Astrocyte of the cerebellum (primary cell): ENCODE measurements around the gene CRTC2.
A peak's percentile ranks its signal among the peaks of the same experiment; 100 is the strongest.
"Not testable (repeated sequence)": the region's sequence is repeated elsewhere in the genome, so short reads cannot be mapped to it uniquely, and the experiment has no call there.

ENCODE experiments used
- DNase-seq: peaks from one replicate; pipeline ENCODE4 v3.0.0-alpha.2; 2011; ENCODE audit warnings: low read depth
- H3K4me3 ChIP-seq: 2 replicates; pipeline ENCODE4 v1.5.1; 2011; ENCODE audit warnings: mild to moderate bottlenecking, low read depth, low read length, moderate library complexity
- in situ Hi-C: cut with HindIII; loops from 2 replicates; pipeline ENCODE4 v1.10.0; 2017; ENCODE audit warnings: low sequenced_read_pairs
- TF ChIP-seq, protein P1 (sequence below): IDR thresholded peaks from 2 replicates; pipeline ENCODE4 v1.5.1; 2012; ENCODE audit warnings: low read length, low read depth, moderate library complexity, mild to moderate bottlenecking; ENCODE audit errors: missing control alignments

Gene CRTC2

GRCh38 chr1:153922076-153922971 is 36.1 kb downstream of the CRTC2 start:
- TF ChIP-seq, protein P1, sequence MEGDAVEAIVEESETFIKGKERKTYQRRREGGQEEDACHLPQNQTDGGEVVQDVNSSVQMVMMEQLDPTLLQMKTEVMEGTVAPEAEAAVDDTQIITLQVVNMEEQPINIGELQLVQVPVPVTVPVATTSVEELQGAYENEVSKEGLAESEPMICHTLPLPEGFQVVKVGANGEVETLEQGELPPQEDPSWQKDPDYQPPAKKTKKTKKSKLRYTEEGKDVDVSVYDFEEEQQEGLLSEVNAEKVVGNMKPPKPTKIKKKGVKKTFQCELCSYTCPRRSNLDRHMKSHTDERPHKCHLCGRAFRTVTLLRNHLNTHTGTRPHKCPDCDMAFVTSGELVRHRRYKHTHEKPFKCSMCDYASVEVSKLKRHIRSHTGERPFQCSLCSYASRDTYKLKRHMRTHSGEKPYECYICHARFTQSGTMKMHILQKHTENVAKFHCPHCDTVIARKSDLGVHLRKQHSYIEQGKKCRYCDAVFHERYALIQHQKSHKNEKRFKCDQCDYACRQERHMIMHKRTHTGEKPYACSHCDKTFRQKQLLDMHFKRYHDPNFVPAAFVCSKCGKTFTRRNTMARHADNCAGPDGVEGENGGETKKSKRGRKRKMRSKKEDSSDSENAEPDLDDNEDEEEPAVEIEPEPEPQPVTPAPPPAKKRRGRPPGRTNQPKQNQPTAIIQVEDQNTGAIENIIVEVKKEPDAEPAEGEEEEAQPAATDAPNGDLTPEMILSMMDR, result no peak
- no peak for DNase-seq
- in situ Hi-C loops, result loop anchor here (5.0 to 25.0 kb wide), 2 partner anchors 60 to 110 kb away; no protein-coding TSS in a partner anchor
- peak overlapping the region; percentile 82 for H3K4me3 ChIP-seq

- in situ Hi-C loops, result loop anchor here (5.0 to 25.0 kb wide), 2 partner anchors 61 to 109 kb away; no protein-coding TSS in a partner anchor
- TF ChIP-seq, protein P1, result no peak
- no peak for DNase-seq
Observed at GRCh38 chr1:153921803-153922075, 36.7 kb downstream of the CRTC2 start.

GRCh38 chr1:153921080-153921802 is 37.2 kb downstream of the CRTC2 start:
- no peak for DNase-seq
- in situ Hi-C loops, result loop anchor here (5.0 to 25.0 kb wide), 2 partner anchors 61 to 109 kb away; no protein-coding TSS in a partner anchor
- TF ChIP-seq, protein P1, result no peak
- peak overlapping the region; percentile 82 for H3K4me3 ChIP-seq

More at GRCh38 chr1:153921803-153922075, 36.7 kb downstream of the CRTC2 start:
- H3K4me3 ChIP-seq, result peak overlapping the region; percentile 82

GRCh38 chr1:153919876-153920852 is 38.2 kb downstream of the CRTC2 start:
- TF ChIP-seq, protein P1, result peak; percentile 44
- no peak for DNase-seq
- in situ Hi-C loops, result loop anchor here (5.0 to 25.0 kb wide), 2 partner anchors 62 to 108 kb away; no protein-coding TSS in a partner anchor
- H3K4me3 ChIP-seq, result peak overlapping the region; percentile 82

GRCh38 chr1:153916297-153916696 is 42.1 kb downstream of the CRTC2 start:
- no peak for DNase-seq
- in situ Hi-C loops, result loop anchor here (25.0 kb wide), 1 partner anchor 104 kb away; no protein-coding TSS in a partner anchor
- TF ChIP-seq, protein P1, result no peak
- H3K4me3 ChIP-seq, result no peak overlapping the region

DNA sequence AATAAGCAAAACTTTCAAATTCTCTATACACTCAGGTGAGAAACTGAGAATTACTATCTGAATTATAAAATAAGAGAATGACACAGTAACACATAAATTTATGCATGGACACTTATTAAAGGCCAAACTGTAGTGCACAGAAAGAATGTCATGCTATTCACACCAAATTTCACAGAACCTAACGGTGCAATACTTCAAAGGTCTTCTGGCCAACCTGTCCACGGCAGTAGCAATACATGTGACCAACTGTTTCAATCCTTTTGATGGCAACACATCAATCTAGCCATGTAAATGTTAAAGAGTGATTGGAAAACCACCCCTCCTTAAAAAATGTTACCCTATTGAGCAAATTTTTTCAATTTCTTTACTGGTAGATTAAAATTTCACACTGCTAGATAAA is 46.1 kb downstream of the CRTC2 start:
- no peak for DNase-seq
- H3K4me3 ChIP-seq, result no peak overlapping the region
- in situ Hi-C loops, result loop anchor here (25.0 kb wide), 1 partner anchor 100 kb away; no protein-coding TSS in a partner anchor
- TF ChIP-seq, protein P1, result no peak

DNA sequence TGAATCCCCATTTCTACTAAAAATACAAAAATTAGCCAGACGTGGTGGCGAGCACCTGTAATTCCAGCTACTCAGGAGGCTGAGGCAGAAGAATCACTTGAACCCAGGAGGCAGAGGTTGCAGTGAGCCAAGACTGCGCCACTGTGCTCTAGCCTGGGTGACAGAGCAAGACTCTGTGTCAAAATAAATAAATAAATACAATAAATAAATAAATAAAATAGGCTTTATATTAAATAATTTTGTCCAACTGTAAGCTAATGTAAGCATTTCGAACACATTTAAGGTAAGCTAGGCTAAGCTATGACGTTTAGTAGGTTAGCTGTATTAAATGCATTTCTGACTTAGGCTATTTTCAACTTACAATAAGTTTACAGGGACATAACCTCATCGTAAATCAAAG is 47.9 kb downstream of the CRTC2 start:
- in situ Hi-C loops, result loop anchor here (25.0 kb wide), 1 partner anchor 98 kb away; no protein-coding TSS in a partner anchor
- not testable (repeated sequence) for DNase-seq, H3K4me3 ChIP-seq
